NCI-H446 (cell line): Measurements from ENCODE around the gene IRAK2.

Experiments used
- DNase-seq, 2 experiments: peaks; one replicate each; lab custom pipeline; 2025; lab: John Stamatoyannopoulos, UW

IRAK2 gene

GRCh38 chr3:10189557-10190354 lies 25.0 kb downstream of the IRAK2 start:
- peak; percentile 14 to 50 for DNase-seq

- DNase-seq: peak in 1 of 2 experiments; percentile 2
Observed at GRCh38 chr3:10192953-10193691, 28.4 kb downstream of the IRAK2 start.

GRCh38 chr3:10193692-10194327 lies 29.1 kb downstream of the IRAK2 start:
- DNase-seq: no peak

GRCh38 chr3:10194328-10195071 lies 29.8 kb downstream of the IRAK2 start:
- no peak for DNase-seq

GRCh38 chr3:10195366-10196089 lies 30.8 kb downstream of the IRAK2 start:
- DNase-seq: no peak

GRCh38 chr3:10196389-10197052 lies 31.8 kb downstream of the IRAK2 start:
- DNase-seq: no peak

- DNase-seq: no peak
Observed at GRCh38 chr3:10198226-10198625, 33.5 kb downstream of the IRAK2 start.

- no peak for DNase-seq
Observed at GRCh38 chr3:10198761-10199649, 34.3 kb downstream of the IRAK2 start.

- DNase-seq: no peak
Observed at GRCh38 chr3:10204921-10205320, 40.2 kb downstream of the IRAK2 start.

- no peak for DNase-seq
Observed at GRCh38 chr3:10205451-10206165, 40.9 kb downstream of the IRAK2 start.

GRCh38 chr3:10206166-10206511 lies 41.4 kb downstream of the IRAK2 start:
- no peak for DNase-seq

- no peak for DNase-seq
Observed at GRCh38 chr3:10213156-10213792, 48.6 kb downstream of the IRAK2 start.

- DNase-seq: no peak
Observed at GRCh38 chr3:10215578-10216368, 51.1 kb downstream of the IRAK2 start.

GRCh38 chr3:10217359-10217758 lies 52.6 kb downstream of the IRAK2 start:
- DNase-seq: no peak

- no peak for DNase-seq
Observed at GRCh38 chr3:10219737-10220136, 55.0 kb downstream of the IRAK2 start.

- no peak for DNase-seq
Observed at GRCh38 chr3:10223676-10224639, 59.2 kb downstream of the IRAK2 start.
